ENCODE measurements around the gene LILRB5. TPM values are rescaled to one million over a fixed set of nuclear protein-coding genes. Genes with fewer than 3 reads are reported as not detected.
"Not testable (repeated sequence)": the region's sequence is repeated elsewhere in the genome, so short reads cannot be mapped to it uniquely, and the experiment has no call there.

Gene LILRB5
- total and polyA plus RNA-seq, 9 donors, result 5.5 to 11.8 (median 7.2) TPM

DNA sequence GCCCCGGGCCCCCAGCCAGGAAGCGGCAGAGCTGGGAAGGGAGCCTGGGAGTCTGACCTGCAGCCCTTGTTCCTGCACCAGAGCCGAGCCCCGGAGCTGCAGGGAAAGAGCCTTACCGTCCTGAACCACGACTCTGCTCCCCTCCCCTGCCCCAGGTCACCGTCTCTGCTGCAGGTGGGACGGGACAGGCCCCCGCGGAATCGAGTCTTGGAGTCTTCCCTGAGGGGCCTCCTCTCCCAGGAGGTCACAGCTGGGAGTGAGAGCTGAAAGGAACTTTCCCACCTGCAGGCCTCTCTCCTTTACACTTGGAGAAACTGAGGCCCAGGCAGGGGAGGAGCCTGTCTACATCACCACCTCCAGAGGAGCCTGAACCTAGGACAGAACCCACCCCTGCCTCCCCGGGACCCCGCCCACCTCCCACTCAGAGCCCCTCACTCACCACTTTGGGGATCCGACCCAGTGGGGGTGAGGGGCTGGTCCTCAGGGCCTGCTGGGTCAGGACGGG lies 20.1 kb upstream of the LILRB5 start:
- H3K27me3 ChIP-seq (ENCODE audit: control insufficient read depth, insufficient read depth, low read length), result not testable (repeated sequence)
- 59% methylated on average over 4 of the region's 15 CpGs for WGBS (ENCODE audit: insufficient coverage)

DNA sequence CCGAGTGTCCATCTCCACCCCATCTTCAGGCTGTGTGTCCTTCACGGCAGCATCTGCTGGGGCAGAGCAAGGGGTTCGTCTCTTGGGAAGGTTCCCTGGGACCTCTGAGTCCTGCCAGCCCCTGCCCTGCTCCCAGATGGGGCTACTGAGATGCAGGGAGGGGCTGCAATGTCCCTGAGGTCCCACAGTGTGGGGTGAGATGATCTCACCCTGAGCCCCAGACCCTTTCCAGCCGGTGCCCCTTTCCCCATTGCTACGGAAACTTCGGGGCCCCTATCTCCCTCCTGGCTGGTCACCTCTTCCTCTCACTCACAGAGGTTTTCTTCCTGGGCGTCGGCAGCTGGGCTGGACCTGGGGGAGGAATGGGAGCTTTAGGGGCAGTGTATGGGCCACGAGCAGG lies 18.9 kb upstream of the LILRB5 start:
- 33% methylated on average over 2 of the region's 9 CpGs for WGBS (ENCODE audit: insufficient coverage)

More for the DNA sequence above, 20.1 kb upstream of the LILRB5 start:
- not testable (repeated sequence) for H3K9me3 ChIP-seq (replicated peaks; ENCODE audit: control insufficient read depth, low read depth, low read length); H3K4me3 ChIP-seq (ENCODE audit: low read length); H3K36me3 ChIP-seq (ENCODE audit: control insufficient read depth, insufficient read depth, low read length); H3K27ac ChIP-seq (ENCODE audit: low read length); H3K4me1 ChIP-seq (ENCODE audit: control insufficient read depth, insufficient read depth, low read length); DNase-seq

DNA sequence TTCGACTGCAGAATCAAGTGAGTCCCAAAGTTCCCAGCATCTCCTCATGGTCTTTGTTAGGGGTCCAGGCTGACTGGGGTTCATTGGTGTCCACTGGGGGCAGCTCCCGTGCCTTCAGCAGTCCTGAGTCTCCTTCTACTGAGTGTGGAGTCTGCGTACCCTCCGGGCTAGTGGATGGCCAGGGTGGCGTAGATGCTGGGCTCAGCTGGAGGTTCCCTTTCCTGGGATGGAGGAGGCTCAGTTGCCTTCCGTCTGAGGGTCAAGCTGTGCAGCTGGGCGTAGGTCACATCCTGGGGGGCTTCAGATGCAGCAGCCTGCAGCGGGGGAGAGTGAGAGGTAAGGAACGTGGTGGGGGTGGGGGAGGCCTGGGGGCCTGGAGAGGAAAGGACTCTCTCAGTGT lies 17.4 kb upstream of the LILRB5 start:
- H3K9me3 ChIP-seq (replicated peaks; ENCODE audit: control insufficient read depth, low read depth, low read length); DNase-seq; H3K4me3 ChIP-seq (ENCODE audit: low read length); H3K27ac ChIP-seq (ENCODE audit: low read length); H3K36me3 ChIP-seq (ENCODE audit: control insufficient read depth, insufficient read depth, low read length); H3K27me3 ChIP-seq (ENCODE audit: control insufficient read depth, insufficient read depth, low read length); H3K4me1 ChIP-seq (ENCODE audit: control insufficient read depth, insufficient read depth, low read length): not testable (repeated sequence)
- WGBS (ENCODE audit: insufficient coverage), result 54% methylated on average over 3 of the region's 9 CpGs

More for the DNA sequence above, 18.9 kb upstream of the LILRB5 start:
- Histone ChIP-seq H3K27me3 (ENCODE audit: control insufficient read depth, insufficient read depth, low read length) (peaks cover 2% of the 10 kb centered on the region), H3K27ac (ENCODE audit: low read length) (no peak overlapping the region), H3K36me3 (ENCODE audit: control insufficient read depth, insufficient read depth, low read length) (no peaks in the 10 kb centered on the region), H3K9me3 (replicated peaks; ENCODE audit: control insufficient read depth, low read depth, low read length) (no peaks in the 10 kb centered on the region), H3K4me3 (ENCODE audit: low read length) (no peak overlapping the region), H3K4me1 (ENCODE audit: control insufficient read depth, insufficient read depth, low read length) (no peaks in the 10 kb centered on the region)
- DNase-seq, result no peak

DNA sequence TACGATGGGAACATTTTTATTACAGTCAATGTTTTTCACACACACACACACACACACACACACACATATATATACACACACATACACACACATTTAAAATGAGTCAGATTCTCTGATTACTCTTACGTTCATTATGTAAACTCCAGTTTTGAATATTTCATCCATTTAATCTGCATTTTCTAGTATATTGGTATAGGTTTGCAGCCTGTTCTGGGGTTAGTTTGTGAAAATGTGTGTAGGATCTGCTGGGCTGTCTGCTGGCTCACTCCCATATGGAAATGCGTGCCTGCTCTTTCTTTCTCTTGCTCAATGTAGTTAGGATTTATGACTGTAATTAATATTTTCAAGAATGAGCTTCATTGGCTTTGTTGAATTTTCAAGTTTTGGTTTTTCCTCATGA lies 16.7 kb upstream of the LILRB5 start:
- no peak for DNase-seq
- H3K36me3 ChIP-seq (ENCODE audit: control insufficient read depth, insufficient read depth, low read length), result no peaks in the 10 kb centered on the region
- WGBS (ENCODE audit: insufficient coverage), result no CpG with 5 or more reads among the region's 3 CpGs
- H3K9me3 ChIP-seq (replicated peaks; ENCODE audit: control insufficient read depth, low read depth, low read length), result no peaks in the 10 kb centered on the region
- H3K4me1 ChIP-seq (ENCODE audit: control insufficient read depth, insufficient read depth, low read length), result no peaks in the 10 kb centered on the region
- H3K27me3 ChIP-seq (ENCODE audit: control insufficient read depth, insufficient read depth, low read length), result peaks cover 2% of the 10 kb centered on the region
- no peak overlapping the region for H3K4me3 ChIP-seq (ENCODE audit: low read length)
- no peak overlapping the region for H3K27ac ChIP-seq (ENCODE audit: low read length)

DNA sequence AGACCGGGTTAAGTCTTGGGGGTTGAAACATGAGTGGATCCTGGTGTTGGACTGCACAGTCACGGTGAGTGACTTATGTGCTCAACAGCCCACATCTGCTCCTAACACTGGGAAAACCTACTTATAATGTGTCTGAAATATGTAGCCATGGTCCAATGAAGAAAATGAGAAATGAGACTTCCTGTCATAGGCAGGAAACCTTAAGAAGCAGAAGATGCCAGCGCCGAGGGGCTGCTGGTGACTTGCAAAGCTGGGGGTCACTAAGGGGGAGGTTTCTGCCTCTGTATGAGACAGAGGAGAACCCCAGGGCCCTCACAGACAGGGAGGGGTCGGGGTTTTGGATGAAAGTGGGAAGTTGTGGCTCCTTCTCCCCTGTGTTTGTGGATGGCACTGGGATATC lies 15.1 kb upstream of the LILRB5 start:
- not testable (repeated sequence) for H3K27ac ChIP-seq (ENCODE audit: low read length); H3K9me3 ChIP-seq (replicated peaks; ENCODE audit: control insufficient read depth, low read depth, low read length); H3K4me3 ChIP-seq (ENCODE audit: low read length); DNase-seq; H3K4me1 ChIP-seq (ENCODE audit: control insufficient read depth, insufficient read depth, low read length); H3K27me3 ChIP-seq (ENCODE audit: control insufficient read depth, insufficient read depth, low read length); H3K36me3 ChIP-seq (ENCODE audit: control insufficient read depth, insufficient read depth, low read length)
- 47% methylated on average over 4 of the region's 5 CpGs for WGBS (ENCODE audit: insufficient coverage)

DNA sequence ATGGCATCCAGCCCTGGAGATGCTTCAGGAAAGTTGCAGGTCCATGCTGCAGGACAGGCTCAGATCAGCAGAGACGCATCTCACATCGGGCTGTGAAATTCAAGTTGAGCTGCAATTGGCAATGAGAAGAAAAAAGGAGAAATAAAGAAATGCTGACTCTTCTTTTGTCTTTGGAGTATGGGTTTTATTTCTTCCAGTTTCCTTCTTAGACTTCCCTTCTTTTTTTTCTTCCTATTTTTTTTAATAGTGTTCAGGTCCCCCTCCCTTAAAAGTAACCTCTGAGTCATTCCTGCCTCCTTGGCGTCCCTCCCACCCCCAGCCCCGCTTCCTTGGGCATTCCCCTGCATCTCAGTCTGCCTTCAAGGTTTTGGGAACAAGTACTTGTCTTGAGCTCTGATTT lies 14.5 kb upstream of the LILRB5 start:
- no CpG with 5 or more reads among the region's 4 CpGs for WGBS (ENCODE audit: insufficient coverage)
- H3K27me3 ChIP-seq (ENCODE audit: control insufficient read depth, insufficient read depth, low read length); DNase-seq; H3K36me3 ChIP-seq (ENCODE audit: control insufficient read depth, insufficient read depth, low read length); H3K9me3 ChIP-seq (replicated peaks; ENCODE audit: control insufficient read depth, low read depth, low read length); H3K4me1 ChIP-seq (ENCODE audit: control insufficient read depth, insufficient read depth, low read length); H3K4me3 ChIP-seq (ENCODE audit: low read length): not testable (repeated sequence)
- peak overlapping the region; percentile 42 for H3K27ac ChIP-seq (ENCODE audit: low read length)

DNA sequence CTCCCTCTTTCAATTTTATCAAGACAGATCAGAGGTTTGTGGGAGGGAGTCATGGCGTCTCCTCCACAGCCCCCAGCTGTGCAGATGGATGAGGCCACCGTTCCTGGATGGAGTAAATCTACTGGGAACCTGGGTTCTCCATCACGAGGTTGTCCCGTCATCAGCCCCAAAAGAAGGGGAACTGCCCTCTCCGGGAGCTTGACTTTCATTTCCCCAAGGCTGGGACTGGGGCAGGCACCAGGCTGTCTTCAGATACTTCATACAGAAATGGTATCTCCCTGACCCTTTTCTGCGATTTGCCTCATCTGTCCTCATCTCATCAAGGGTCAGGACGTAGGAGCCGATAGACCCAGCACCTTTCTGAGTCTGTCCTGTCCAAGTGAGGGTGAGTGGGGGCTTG lies 14.0 kb upstream of the LILRB5 start:
- peak; percentile 57 for DNase-seq
- 81% methylated on average over 5 of the region's 8 CpGs for WGBS (ENCODE audit: insufficient coverage)

DNA sequence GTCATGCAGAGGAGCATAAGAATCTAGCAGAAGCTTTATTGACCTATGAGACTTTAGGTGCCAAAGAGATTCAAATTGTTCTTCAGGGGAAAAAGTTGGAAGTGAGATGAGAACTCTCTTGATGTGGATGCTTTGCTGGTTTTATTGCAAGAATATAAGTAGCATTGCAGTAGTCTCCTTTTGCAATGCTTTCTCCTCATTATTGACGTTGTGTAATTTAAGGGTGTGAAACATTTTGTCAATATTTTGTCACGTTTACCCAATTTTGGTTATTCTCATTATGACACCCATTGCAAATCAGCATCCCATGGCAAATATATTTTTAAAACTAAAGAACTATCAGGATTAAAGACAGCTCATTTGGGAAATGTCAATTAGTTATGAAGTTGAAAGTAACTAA lies 11.9 kb upstream of the LILRB5 start:
- H3K4me3 ChIP-seq (ENCODE audit: low read length), result no peak overlapping the region
- DNase-seq, result no peak
- no peaks in the 10 kb centered on the region for H3K36me3 ChIP-seq (ENCODE audit: control insufficient read depth, insufficient read depth, low read length)
- H3K27me3 ChIP-seq (ENCODE audit: control insufficient read depth, insufficient read depth, low read length), result no peaks in the 10 kb centered on the region
- no peak overlapping the region for H3K27ac ChIP-seq (ENCODE audit: low read length)
- H3K9me3 ChIP-seq (replicated peaks; ENCODE audit: control insufficient read depth, low read depth, low read length), result no peaks in the 10 kb centered on the region
- no CpG with 5 or more reads among the region's 2 CpGs for WGBS (ENCODE audit: insufficient coverage)
- H3K4me1 ChIP-seq (ENCODE audit: control insufficient read depth, insufficient read depth, low read length), result no peaks in the 10 kb centered on the region

More for the DNA sequence above, 14.0 kb upstream of the LILRB5 start:
- Histone ChIP-seq H3K27ac (ENCODE audit: low read length) (peak overlapping the region; percentile 42), H3K36me3 (ENCODE audit: control insufficient read depth, insufficient read depth, low read length) (no peaks in the 10 kb centered on the region), H3K4me1 (ENCODE audit: control insufficient read depth, insufficient read depth, low read length) (no peaks in the 10 kb centered on the region), H3K4me3 (ENCODE audit: low read length) (no peak overlapping the region), H3K9me3 (replicated peaks; ENCODE audit: control insufficient read depth, low read depth, low read length) (no peaks in the 10 kb centered on the region), H3K27me3 (ENCODE audit: control insufficient read depth, insufficient read depth, low read length) (no peaks in the 10 kb centered on the region)

DNA sequence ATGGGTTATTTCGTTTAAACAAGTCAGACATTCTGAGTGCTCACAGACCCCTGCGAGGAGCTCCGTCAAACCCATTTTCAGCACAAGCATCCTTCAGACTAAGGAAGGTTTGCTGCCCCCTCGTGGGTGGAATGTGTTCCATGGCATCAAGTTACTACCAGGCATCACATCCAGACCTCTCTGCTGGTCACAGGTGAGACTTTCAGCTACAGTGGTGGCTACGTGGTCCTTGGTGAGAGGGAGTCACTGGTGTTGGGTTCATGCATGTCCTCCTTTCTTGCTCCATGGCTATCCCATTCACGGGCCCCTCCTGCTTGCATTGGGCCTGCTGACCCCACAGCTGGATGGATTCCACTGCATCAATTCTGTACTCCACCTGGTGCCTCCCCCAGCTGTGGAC lies 9.1 kb upstream of the LILRB5 start:
- peak; percentile 62 for DNase-seq
- no peak overlapping the region for H3K27ac ChIP-seq (ENCODE audit: low read length)
- WGBS (ENCODE audit: insufficient coverage), result 0% methylated on average over 2 of the region's 6 CpGs

DNA sequence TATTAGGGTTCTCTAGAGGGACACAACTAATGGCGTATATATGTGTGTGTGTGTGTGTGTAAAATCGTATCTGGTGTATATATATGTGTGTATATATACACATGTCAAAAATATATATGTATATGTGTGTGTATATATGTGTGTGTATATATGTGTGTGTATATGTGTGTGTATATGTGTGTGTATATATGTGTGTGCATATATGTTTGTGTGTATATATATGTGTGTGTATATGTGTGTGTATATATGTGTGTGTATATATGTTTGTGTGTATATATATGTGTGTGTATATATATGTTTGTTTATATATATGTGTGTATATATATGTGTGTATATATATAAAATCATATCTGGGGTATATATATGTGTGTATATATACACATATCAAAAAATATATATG lies 5.4 kb upstream of the LILRB5 start:
- WGBS (ENCODE audit: insufficient coverage), result no CpG with 5 or more reads among the region's 2 CpGs
- no peak overlapping the region for H3K27ac ChIP-seq (ENCODE audit: low read length)
- DNase-seq, result no peak
- no peaks in the 10 kb centered on the region for H3K36me3 ChIP-seq (ENCODE audit: control insufficient read depth, insufficient read depth, low read length)
- no peaks in the 10 kb centered on the region for H3K27me3 ChIP-seq (ENCODE audit: control insufficient read depth, insufficient read depth, low read length)
- no peaks in the 10 kb centered on the region for H3K9me3 ChIP-seq (replicated peaks; ENCODE audit: control insufficient read depth, low read depth, low read length)
- H3K4me1 ChIP-seq (ENCODE audit: control insufficient read depth, insufficient read depth, low read length), result no peaks in the 10 kb centered on the region
- no peak overlapping the region for H3K4me3 ChIP-seq (ENCODE audit: low read length)

More for the DNA sequence above, 9.1 kb upstream of the LILRB5 start:
- Histone ChIP-seq H3K36me3 (ENCODE audit: control insufficient read depth, insufficient read depth, low read length) (no peaks in the 10 kb centered on the region), H3K4me1 (ENCODE audit: control insufficient read depth, insufficient read depth, low read length) (no peaks in the 10 kb centered on the region), H3K27me3 (ENCODE audit: control insufficient read depth, insufficient read depth, low read length) (no peaks in the 10 kb centered on the region), H3K9me3 (replicated peaks; ENCODE audit: control insufficient read depth, low read depth, low read length) (no peaks in the 10 kb centered on the region), H3K4me3 (ENCODE audit: low read length) (no peak overlapping the region)

DNA sequence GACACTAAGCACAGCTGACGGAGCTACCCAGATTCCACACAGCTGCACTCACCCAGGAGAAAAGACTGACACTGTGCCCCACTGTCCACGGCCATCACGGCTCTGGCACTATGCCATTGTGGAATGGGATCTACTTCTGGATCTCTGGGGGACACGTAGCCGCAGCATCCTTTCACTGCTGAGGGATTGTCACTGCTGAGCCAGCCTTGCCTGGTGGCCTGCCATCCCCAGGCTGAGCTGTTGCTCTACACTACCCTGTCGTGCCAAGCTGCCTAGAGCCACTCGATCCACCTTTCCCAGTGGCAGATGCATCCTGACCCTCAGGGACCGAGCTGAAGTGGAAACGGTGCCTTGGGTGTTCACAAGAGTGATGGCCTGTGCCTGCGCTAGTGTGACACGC lies 5.0 kb upstream of the LILRB5 start:
- no peak for DNase-seq
- Histone ChIP-seq H3K9me3 (replicated peaks; ENCODE audit: control insufficient read depth, low read depth, low read length) (no peaks in the 10 kb centered on the region), H3K27me3 (ENCODE audit: control insufficient read depth, insufficient read depth, low read length) (no peaks in the 10 kb centered on the region), H3K36me3 (ENCODE audit: control insufficient read depth, insufficient read depth, low read length) (no peaks in the 10 kb centered on the region), H3K4me1 (ENCODE audit: control insufficient read depth, insufficient read depth, low read length) (no peaks in the 10 kb centered on the region), H3K4me3 (ENCODE audit: low read length) (no peak overlapping the region), H3K27ac (ENCODE audit: low read length) (no peak overlapping the region)
- WGBS (ENCODE audit: insufficient coverage), result 64% methylated on average over 7 of the region's 11 CpGs

Measured in muscle of leg (tissue), 11 donors.